Ectodermal cell (in vitro differentiated cells): ENCODE data around the gene ACAP3.

ENCODE experiments used
- H3K27ac ChIP-seq: 2 replicates; pipeline ENCODE4 v1.7.0; 2013; ENCODE audit warnings: mild to moderate bottlenecking, low read depth, low read length; ENCODE audit not compliant: insufficient read depth, poor library complexity, severe bottlenecking
- H3K27me3 ChIP-seq: 2 replicates; pipeline ENCODE4 v1.7.0; 2013; ENCODE audit warnings: mild to moderate bottlenecking, low read length; ENCODE audit not compliant: insufficient read depth, control insufficient read depth, poor library complexity, severe bottlenecking
- H3K36me3 ChIP-seq: one replicate; pipeline ENCODE4 v1.7.0; 2013; ENCODE audit warnings: low read length; ENCODE audit not compliant: control insufficient read depth, insufficient read depth
- H3K4me1 ChIP-seq: one replicate; pipeline ENCODE4 v1.7.0; 2013; ENCODE audit warnings: low read length; ENCODE audit not compliant: control insufficient read depth, insufficient read depth
- H3K4me3 ChIP-seq: 2 replicates; pipeline ENCODE4 v1.7.0; 2013; ENCODE audit warnings: low read depth, low read length, control low read depth; ENCODE audit not compliant: insufficient read depth
- H3K9me3 ChIP-seq: 2 replicates; pipeline ENCODE4 v1.7.0; 2013; ENCODE audit warnings: mild to moderate bottlenecking, low read length, moderate library complexity; ENCODE audit not compliant: control insufficient read depth
- WGBS, 2 experiments: methylation state at CpG; one replicate each; pipeline ENCODE4 v1.1.7; 2013; ENCODE audit warnings: missing lambda C conversion rate in 2 of 2; 5-methylcytosine and 5-hydroxymethylcytosine counted together

The ACAP3 gene

GRCh38 chr1:1283821-1284220 is 23.9 kb downstream of the ACAP3 start:
- no peak overlapping the region for H3K4me3 ChIP-seq
- H3K36me3 ChIP-seq, result no peaks in the 10 kb centered on the region
- no peaks in the 10 kb centered on the region for H3K9me3 ChIP-seq
- 40 to 48% methylated on average over 4 to 5 of the region's 9 CpGs for WGBS, 2 experiments
- no peak overlapping the region for H3K27ac ChIP-seq
- no peaks in the 10 kb centered on the region for H3K27me3 ChIP-seq
- H3K4me1 ChIP-seq, result no peaks in the 10 kb centered on the region

- H3K4me3 ChIP-seq, result no peak overlapping the region
- WGBS, 2 experiments, result 94% methylated on average over 14 of the region's 14 CpGs
- H3K4me1 ChIP-seq, result no peaks in the 10 kb centered on the region
- no peaks in the 10 kb centered on the region for H3K27me3 ChIP-seq
- no peak overlapping the region for H3K27ac ChIP-seq
- no peaks in the 10 kb centered on the region for H3K9me3 ChIP-seq
- H3K36me3 ChIP-seq, result no peaks in the 10 kb centered on the region
Observed at GRCh38 chr1:1282998-1283397, 24.7 kb downstream of the ACAP3 start.

- WGBS, 2 experiments, result 85 to 87% methylated on average over 26 of the region's 26 CpGs
Observed at GRCh38 chr1:1281533-1282321, 26.0 kb downstream of the ACAP3 start.

GRCh38 chr1:1280782-1281481 is 26.8 kb downstream of the ACAP3 start:
- Histone ChIP-seq H3K27ac (no peak overlapping the region), H3K9me3 (no peaks in the 10 kb centered on the region), H3K4me3 (no peak overlapping the region), H3K4me1 (no peaks in the 10 kb centered on the region), H3K36me3 (no peaks in the 10 kb centered on the region), H3K27me3 (no peaks in the 10 kb centered on the region)
- WGBS, 2 experiments, result 93% methylated on average over 21 of the region's 21 CpGs

More at GRCh38 chr1:1281533-1282321, 26.0 kb downstream of the ACAP3 start:
- Histone ChIP-seq H3K27me3 (no peaks in the 10 kb centered on the region), H3K4me1 (no peaks in the 10 kb centered on the region), H3K9me3 (no peaks in the 10 kb centered on the region), H3K4me3 (no peak overlapping the region), H3K36me3 (no peaks in the 10 kb centered on the region), H3K27ac (no peak overlapping the region)

- no peaks in the 10 kb centered on the region for H3K27me3 ChIP-seq
- H3K9me3 ChIP-seq, result no peaks in the 10 kb centered on the region
- no peaks in the 10 kb centered on the region for H3K36me3 ChIP-seq
- WGBS, 2 experiments, result 93 to 95% methylated on average over 16 of the region's 17 CpGs
- peaks cover 8% of the 10 kb centered on the region for H3K4me1 ChIP-seq
- H3K4me3 ChIP-seq, result no peak overlapping the region
- no peak overlapping the region for H3K27ac ChIP-seq
Observed at GRCh38 chr1:1279028-1279427, 28.7 kb downstream of the ACAP3 start.

- H3K27ac ChIP-seq, result no peak overlapping the region
- no peaks in the 10 kb centered on the region for H3K36me3 ChIP-seq
- no peak overlapping the region for H3K4me3 ChIP-seq
- H3K27me3 ChIP-seq, result no peaks in the 10 kb centered on the region
- WGBS, 2 experiments, result 92 to 93% methylated on average over 13 of the region's 13 CpGs
- no peaks in the 10 kb centered on the region for H3K9me3 ChIP-seq
- H3K4me1 ChIP-seq, result peaks cover 8% of the 10 kb centered on the region
Observed at GRCh38 chr1:1278620-1279019, 29.1 kb downstream of the ACAP3 start.

- Histone ChIP-seq H3K36me3 (no peaks in the 10 kb centered on the region), H3K27me3 (no peaks in the 10 kb centered on the region), H3K4me3 (no peak overlapping the region), H3K27ac (no peak overlapping the region), H3K4me1 (peaks cover 22% of the 10 kb centered on the region), H3K9me3 (no peaks in the 10 kb centered on the region)
- 94 to 95% methylated on average over 9 of the region's 9 CpGs for WGBS, 2 experiments
Observed at GRCh38 chr1:1275836-1276235, 31.9 kb downstream of the ACAP3 start.

- H3K27me3 ChIP-seq, result no peaks in the 10 kb centered on the region
- no peaks in the 10 kb centered on the region for H3K9me3 ChIP-seq
- 93 to 95% methylated on average over 15 of the region's 15 CpGs for WGBS, 2 experiments
- H3K27ac ChIP-seq, result no peak overlapping the region
- H3K4me3 ChIP-seq, result no peak overlapping the region
- peaks cover 22% of the 10 kb centered on the region for H3K4me1 ChIP-seq
- no peaks in the 10 kb centered on the region for H3K36me3 ChIP-seq
Observed at GRCh38 chr1:1274931-1275431, 32.7 kb downstream of the ACAP3 start.

- Histone ChIP-seq H3K27ac (no peak overlapping the region), H3K4me3 (peak overlapping the region; percentile 97), H3K36me3 (no peaks in the 10 kb centered on the region), H3K4me1 (peaks cover 22% of the 10 kb centered on the region), H3K9me3 (no peaks in the 10 kb centered on the region), H3K27me3 (no peaks in the 10 kb centered on the region)
- WGBS, 2 experiments, result 41% methylated on average over 31 of the region's 31 CpGs
Observed at GRCh38 chr1:1274299-1274930, 33.3 kb downstream of the ACAP3 start.
